ENCODE data around the gene PLA2G2C.

PLA2G2C gene

GRCh38 chr1:20158358-20159070 is 27.8 kb downstream of the PLA2G2C start:
- DNase-seq (ENCODE audit: extremely low read depth in 1 of 2, low read depth in 1 of 2) = no peak

DNA sequence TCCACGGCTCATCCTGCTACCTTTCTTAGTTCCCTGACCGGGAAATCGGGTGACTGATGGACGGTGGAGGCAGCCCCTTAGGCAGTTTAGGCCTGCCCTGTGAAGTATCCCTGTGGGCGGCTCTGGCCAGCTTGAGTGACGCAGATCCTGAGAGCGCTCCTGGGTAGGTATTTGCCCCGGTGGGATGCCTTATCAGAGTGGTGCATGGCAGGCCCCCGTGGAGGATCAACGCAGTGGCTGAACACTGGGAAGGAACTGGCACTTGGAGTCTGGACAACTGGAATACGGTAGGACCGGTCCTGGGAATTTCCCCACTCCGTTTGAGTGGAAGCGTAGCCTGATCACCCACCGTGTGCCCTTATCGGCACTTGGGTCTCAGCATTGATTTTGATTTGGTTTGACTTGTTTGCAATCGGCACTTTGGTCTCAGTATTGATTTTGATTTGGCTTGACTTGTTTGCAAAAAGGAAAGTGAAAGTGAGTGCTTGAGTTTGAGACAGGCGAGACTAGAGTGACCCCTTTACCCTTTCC is 32.0 kb downstream of the PLA2G2C start:
- no peak for DNase-seq (ENCODE audit: extremely low read depth in 1 of 2, low read depth in 1 of 2)

DNA sequence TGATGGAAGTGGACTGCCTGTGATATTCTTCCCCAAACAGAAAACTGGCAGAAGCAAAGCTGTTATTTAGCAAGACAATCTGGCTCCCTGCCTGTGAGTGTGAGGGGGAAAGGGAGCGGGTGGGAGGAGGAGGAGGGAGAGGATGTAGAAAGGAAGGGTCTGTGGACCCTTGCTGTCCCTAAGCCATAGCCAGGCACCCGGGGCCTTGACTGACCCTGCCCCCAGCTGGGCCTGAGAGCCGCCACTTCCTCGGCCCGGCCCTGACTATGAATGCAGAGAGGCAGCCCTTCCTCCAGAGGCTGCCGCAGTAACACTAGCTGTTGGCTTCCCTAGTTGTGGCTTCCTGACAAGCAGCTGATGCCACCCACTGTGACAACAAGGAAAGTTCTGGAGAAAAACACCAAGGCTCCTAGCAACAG is 33.3 kb downstream of the PLA2G2C start:
- DNase-seq (ENCODE audit: extremely low read depth in 1 of 2, low read depth in 1 of 2) = no peak

- DNase-seq (ENCODE audit: extremely low read depth in 1 of 2, low read depth in 1 of 2) = no peak
Measured at GRCh38 chr1:20152599-20152930, 33.8 kb downstream of the PLA2G2C start.

- DNase-seq (ENCODE audit: extremely low read depth in 1 of 2, low read depth in 1 of 2) = peak; percentile 51 to 68
Measured at GRCh38 chr1:20151906-20152598, 34.3 kb downstream of the PLA2G2C start.

- no peak for DNase-seq (ENCODE audit: extremely low read depth in 1 of 2, low read depth in 1 of 2)
Measured at GRCh38 chr1:20150969-20151368, 35.3 kb downstream of the PLA2G2C start.

- DNase-seq (ENCODE audit: extremely low read depth in 1 of 2, low read depth in 1 of 2) = no peak
Measured at GRCh38 chr1:20150326-20150705, 36.0 kb downstream of the PLA2G2C start.

DNA sequence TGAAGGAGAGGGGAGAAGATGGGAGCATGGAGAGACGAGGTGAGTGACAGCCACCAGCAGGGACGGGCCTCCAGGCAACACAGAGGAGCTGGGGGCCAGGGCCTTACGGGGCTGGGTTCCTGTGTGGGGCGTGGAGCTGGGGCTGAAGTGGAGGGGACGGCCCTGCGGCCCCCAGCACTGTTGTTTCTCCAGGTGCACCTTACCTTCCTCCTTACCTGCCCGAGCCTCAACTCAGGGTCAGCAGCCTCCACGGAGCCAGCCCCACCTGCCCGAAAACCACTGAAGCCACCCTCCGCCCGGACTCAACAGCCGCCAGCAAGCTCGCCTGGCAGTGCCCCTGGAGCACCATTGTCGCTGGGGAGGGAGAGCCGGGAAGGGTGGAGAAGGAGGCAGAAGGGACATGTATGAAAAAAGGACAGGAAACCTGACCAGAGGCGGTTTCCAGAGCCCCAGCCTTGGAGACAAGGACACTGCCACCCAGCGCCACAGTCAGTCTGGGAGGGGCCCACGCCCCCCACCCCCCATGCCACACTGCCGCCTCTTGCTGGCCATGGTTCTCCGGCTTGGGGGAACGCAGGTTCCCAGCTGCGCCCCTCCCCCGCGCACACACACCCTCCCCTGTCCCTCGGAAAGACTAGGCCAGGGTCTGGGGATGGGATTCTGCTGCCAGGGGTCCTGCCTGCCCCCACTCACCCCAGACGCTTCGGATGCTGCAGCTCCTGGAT is 36.6 kb downstream of the PLA2G2C start:
- DNase-seq (ENCODE audit: extremely low read depth in 1 of 2, low read depth in 1 of 2) = no peak

GRCh38 chr1:20148571-20149500 is 37.5 kb downstream of the PLA2G2C start:
- no peak for DNase-seq (ENCODE audit: extremely low read depth in 1 of 2, low read depth in 1 of 2)

- DNase-seq (ENCODE audit: extremely low read depth in 1 of 2, low read depth in 1 of 2) = no peak
Measured at GRCh38 chr1:20147846-20148570, 38.3 kb downstream of the PLA2G2C start.

GRCh38 chr1:20143734-20144565 is 42.4 kb downstream of the PLA2G2C start:
- no peak for DNase-seq (ENCODE audit: extremely low read depth in 1 of 2, low read depth in 1 of 2)

DNA sequence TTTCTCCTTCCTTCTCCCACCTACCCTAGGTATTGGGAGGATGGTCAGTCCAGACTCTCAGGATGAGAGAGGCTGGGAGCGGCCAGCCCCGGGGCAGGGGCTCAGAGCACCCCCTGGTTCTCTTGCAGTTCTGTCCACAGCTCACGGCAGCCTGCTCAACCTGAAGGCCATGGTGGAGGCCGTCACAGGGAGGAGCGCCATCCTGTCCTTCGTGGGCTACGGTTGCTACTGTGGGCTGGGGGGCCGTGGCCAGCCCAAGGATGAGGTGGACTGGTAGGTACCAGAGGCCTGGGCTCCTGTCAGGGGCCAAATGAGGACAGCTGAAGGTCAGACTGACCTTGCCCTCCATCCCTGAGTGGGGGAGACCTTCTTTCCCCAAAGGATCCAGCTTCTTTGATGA is 43.0 kb downstream of the PLA2G2C start:
- no peak for DNase-seq (ENCODE audit: extremely low read depth in 1 of 2, low read depth in 1 of 2)

- no peak for DNase-seq (ENCODE audit: extremely low read depth in 1 of 2, low read depth in 1 of 2)
Measured at GRCh38 chr1:20142001-20142710, 44.2 kb downstream of the PLA2G2C start.

GRCh38 chr1:20141466-20141865 is 44.9 kb downstream of the PLA2G2C start:
- no peak for DNase-seq (ENCODE audit: extremely low read depth in 1 of 2, low read depth in 1 of 2)

DNA sequence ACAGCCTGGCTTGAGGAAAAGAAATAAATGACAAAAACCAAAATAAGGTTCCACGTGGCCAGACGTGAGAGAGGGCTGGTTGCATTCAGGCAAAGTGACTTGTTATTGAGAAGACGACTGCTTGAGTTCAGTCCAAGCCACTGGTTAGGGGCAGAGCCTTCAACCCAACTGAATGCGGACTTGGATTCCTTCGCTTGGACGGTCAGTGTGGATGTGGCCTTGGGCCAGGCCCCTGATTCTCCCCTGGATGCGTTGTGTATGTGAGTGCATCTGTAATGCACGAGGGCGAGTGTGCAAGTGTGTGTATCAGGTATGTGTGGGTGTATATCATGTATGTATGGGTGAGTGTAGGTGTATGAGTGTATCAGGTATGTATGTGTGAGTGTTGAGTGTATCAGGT is 45.3 kb downstream of the PLA2G2C start:
- DNase-seq (ENCODE audit: extremely low read depth in 1 of 2, low read depth in 1 of 2) = no peak

DNA sequence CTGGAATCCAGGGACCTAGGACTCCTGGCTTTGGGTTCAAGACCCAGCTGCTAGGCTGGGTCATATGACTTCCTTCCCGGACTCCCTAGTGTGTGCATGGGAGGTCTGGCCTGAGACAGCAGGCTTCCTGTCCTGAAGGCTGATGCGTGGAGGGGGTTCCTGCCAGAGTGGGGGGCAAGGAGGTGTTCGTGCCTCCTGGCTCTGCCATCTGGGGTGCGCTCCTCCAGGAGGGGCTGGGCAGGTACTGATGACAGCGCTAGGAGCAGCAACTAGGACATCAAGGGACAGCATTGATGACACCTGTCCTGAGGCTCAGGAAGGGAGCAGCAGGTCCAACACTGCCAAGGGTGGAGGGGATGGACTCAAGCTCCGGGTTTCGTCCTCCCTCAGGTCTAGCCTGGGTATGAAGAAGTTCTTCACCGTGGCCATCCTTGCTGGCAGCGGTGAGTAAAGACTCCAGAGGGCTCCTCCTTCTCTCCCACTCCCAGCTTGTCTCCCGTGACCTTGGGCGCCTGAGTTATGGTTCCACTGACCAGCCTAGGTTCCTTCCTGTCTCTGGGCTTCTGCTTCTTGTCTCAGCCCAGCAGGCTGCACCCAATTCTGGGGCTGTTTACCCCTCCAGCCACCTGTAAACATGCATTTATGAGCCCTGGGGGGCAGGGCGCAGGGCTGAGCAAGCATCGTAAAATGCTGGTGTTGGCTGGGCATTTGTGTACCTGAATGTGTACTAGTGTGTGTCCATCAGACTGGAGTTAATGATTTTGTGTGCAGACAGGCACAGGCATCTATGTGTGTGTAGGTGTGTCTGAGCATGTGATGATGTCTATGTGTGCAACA is 46.3 kb downstream of the PLA2G2C start:
- DNase-seq (ENCODE audit: extremely low read depth in 1 of 2, low read depth in 1 of 2) = no peak

GRCh38 chr1:20138961-20139550 is 47.3 kb downstream of the PLA2G2C start, which contains the start of gene PLA2G2F:
Gene PLA2G2F, plus strand, starts transcription at chr1:20139323. Its CDS starts 105 bp downstream, at chr1:20139428.
- DNase-seq (ENCODE audit: extremely low read depth in 1 of 2, low read depth in 1 of 2) = no peak
